ENCODE measurements around the gene HTR3E.

GRCh38 chr3:184110316-184110725, 13.5 kb downstream of the HTR3E start:
- no peak for TF ChIP-seq CTCF (IDR thresholded peaks at IDR 0.05)
- TF ChIP-seq EZH2phosphoT487 (IDR thresholded peaks at IDR 0.05) = no peak

Data from neural progenitor cell (in vitro differentiated cells).